ENCODE data around the gene SLC35E1.
"Not testable (repeated sequence)": the region's sequence is repeated elsewhere in the genome, so short reads cannot be mapped to it uniquely, and the experiment has no call there.

Gene SLC35E1

GRCh38 chr19:16520074-16520973 lies 51.9 kb downstream of the SLC35E1 start:
- no peak for DNase-seq

- DNase-seq, result no peak
Observed at GRCh38 chr19:16519230-16519687, 53.0 kb downstream of the SLC35E1 start.

- no peak for DNase-seq
Observed at GRCh38 chr19:16518483-16519229, 53.6 kb downstream of the SLC35E1 start.

GRCh38 chr19:16518061-16518460 lies 54.2 kb downstream of the SLC35E1 start:
- no peak for DNase-seq

GRCh38 chr19:16516923-16517610 lies 55.1 kb downstream of the SLC35E1 start:
- DNase-seq, result no peak

GRCh38 chr19:16516381-16516780 lies 55.8 kb downstream of the SLC35E1 start:
- DNase-seq, result no peak

- DNase-seq, result no peak
Observed at GRCh38 chr19:16514383-16515019, 57.7 kb downstream of the SLC35E1 start.

GRCh38 chr19:16512611-16513010 lies 59.6 kb downstream of the SLC35E1 start:
- DNase-seq, result not testable (repeated sequence)

- no peak for DNase-seq
Observed at GRCh38 chr19:16509141-16510061, 62.8 kb downstream of the SLC35E1 start.

GRCh38 chr19:16508546-16508945 lies 63.7 kb downstream of the SLC35E1 start:
- DNase-seq, result no peak

- no peak for DNase-seq
Observed at GRCh38 chr19:16506961-16507360, 65.3 kb downstream of the SLC35E1 start.

- DNase-seq, result not testable (repeated sequence)
Observed at GRCh38 chr19:16506161-16506560, 66.1 kb downstream of the SLC35E1 start.

GRCh38 chr19:16504271-16504670 lies 67.9 kb downstream of the SLC35E1 start:
- no peak for DNase-seq

All from activated CD4-positive, alpha-beta T cell treated with anti-CD3 and anti-CD28 coated beads for 48 hours (primary cell).